ENCODE measurements around the gene PPP2R2C. TPM values are rescaled to one million over a fixed set of nuclear protein-coding genes. Genes with fewer than 3 reads are reported as not detected.

Gene PPP2R2C
- total and polyA plus RNA-seq, 5 donors from 2014 or later: not detected

DNA sequence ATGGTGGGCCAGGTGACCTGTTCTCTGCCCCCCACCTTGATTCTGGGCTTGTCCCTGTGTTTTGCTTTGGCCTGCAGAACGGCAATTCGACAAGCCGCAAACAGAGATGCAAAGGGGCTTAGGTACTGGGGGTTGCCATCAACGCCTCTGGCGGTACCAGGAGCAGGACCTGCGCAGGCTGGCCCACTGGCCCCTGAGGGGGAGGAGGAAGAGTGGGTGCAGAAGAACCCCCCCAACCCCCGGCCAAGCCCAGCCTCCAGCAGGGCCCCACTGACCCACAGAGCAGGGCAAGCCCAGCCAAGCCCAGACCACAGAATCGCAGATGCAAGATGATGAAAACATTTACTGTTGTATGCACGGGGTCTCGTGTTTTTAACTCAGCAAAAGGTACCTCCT lies 89.4 kb downstream of the PPP2R2C start:
- no peaks in the 10 kb centered on the region for H3K36me3 Mint-ChIP-seq
- H3K9me3 Mint-ChIP-seq: peaks cover 0 to 2% (median 0%) of the 10 kb centered on the region in 7 donors
- no peaks in the 10 kb centered on the region for H3K4me1 ChIP-seq (ENCODE audit: control insufficient read depth, insufficient read depth, low read length, poor library complexity, severe bottlenecking)
- H3K4me3 Mint-ChIP-seq: no peak overlapping the region
- H3K36me3 ChIP-seq (ENCODE audit: control insufficient read depth, insufficient read depth, low read length): no peaks in the 10 kb centered on the region
- no peak overlapping the region for H3K4me3 ChIP-seq (ENCODE audit: low read depth, low read length)
- ATAC-seq (ENCODE audit: low read depth in 2 of 2) (no peak), DNase-seq (no peak)
- H3K27me3 Mint-ChIP-seq: peaks cover 13% of the 10 kb centered on the region
- H3K9me3 ChIP-seq (ENCODE audit: control insufficient read depth in 2 of 2, low read length in 2 of 2): no peaks in the 10 kb centered on the region
- no peak overlapping the region for H3K27ac ChIP-seq (ENCODE audit: insufficient read depth, low read length, poor library complexity, severe bottlenecking)
- no peaks in the 10 kb centered on the region for H3K27me3 ChIP-seq (ENCODE audit: control insufficient read depth, insufficient read depth, low read length)
- peaks cover 0 to 2% (median 0%) of the 10 kb centered on the region in 4 donors for H3K4me1 Mint-ChIP-seq
- no peak overlapping the region for H3K27ac Mint-ChIP-seq

DNA sequence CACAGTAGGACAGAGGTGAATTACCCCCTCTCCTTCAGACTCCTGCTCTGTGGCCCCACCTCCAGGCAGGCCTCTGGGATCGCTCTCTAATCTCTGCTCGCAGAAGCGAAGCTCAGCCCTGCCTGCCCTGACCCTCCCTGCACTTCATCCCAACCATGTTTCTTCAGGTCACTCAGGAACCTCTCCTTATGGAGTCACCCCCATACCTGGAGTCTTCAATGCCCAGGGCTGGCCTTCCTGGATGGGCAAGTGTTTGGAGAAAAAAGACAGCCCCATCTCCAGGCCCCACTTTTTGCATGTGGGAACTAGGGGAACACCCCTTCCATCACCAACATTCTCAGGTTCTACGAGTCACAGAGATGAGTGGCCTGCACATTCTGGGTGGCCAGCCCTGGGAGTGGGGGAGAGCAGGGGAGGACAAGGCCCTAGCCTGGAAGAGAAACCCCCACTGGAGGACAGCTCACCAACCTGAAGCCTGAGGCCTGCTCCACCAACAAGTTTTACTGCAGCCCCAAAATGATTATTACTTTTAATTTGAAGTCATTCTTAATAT lies 90.8 kb downstream of the PPP2R2C start:
- peaks cover 17% of the 10 kb centered on the region for H3K27me3 Mint-ChIP-seq
- no peak overlapping the region for H3K27ac ChIP-seq (ENCODE audit: insufficient read depth, low read length, poor library complexity, severe bottlenecking)
- no peak overlapping the region for H3K27ac Mint-ChIP-seq
- no peak overlapping the region for H3K4me3 ChIP-seq (ENCODE audit: low read depth, low read length)
- H3K36me3 Mint-ChIP-seq: no peaks in the 10 kb centered on the region
- peaks cover 0 to 2% (median 0%) of the 10 kb centered on the region in 7 donors for H3K9me3 Mint-ChIP-seq
- no peaks in the 10 kb centered on the region for H3K36me3 ChIP-seq (ENCODE audit: control insufficient read depth, insufficient read depth, low read length)
- ATAC-seq (ENCODE audit: low read depth in 2 of 2): no peak
- H3K27me3 ChIP-seq (ENCODE audit: control insufficient read depth, insufficient read depth, low read length): no peaks in the 10 kb centered on the region
- no peaks in the 10 kb centered on the region for H3K4me1 ChIP-seq (ENCODE audit: control insufficient read depth, insufficient read depth, low read length, poor library complexity, severe bottlenecking)
- no peak overlapping the region for H3K4me3 Mint-ChIP-seq
- H3K9me3 ChIP-seq (ENCODE audit: control insufficient read depth in 2 of 2, low read length in 2 of 2): no peaks in the 10 kb centered on the region
- DNase-seq: no peak
- peaks cover 0 to 2% (median 0%) of the 10 kb centered on the region in 4 donors for H3K4me1 Mint-ChIP-seq

DNA sequence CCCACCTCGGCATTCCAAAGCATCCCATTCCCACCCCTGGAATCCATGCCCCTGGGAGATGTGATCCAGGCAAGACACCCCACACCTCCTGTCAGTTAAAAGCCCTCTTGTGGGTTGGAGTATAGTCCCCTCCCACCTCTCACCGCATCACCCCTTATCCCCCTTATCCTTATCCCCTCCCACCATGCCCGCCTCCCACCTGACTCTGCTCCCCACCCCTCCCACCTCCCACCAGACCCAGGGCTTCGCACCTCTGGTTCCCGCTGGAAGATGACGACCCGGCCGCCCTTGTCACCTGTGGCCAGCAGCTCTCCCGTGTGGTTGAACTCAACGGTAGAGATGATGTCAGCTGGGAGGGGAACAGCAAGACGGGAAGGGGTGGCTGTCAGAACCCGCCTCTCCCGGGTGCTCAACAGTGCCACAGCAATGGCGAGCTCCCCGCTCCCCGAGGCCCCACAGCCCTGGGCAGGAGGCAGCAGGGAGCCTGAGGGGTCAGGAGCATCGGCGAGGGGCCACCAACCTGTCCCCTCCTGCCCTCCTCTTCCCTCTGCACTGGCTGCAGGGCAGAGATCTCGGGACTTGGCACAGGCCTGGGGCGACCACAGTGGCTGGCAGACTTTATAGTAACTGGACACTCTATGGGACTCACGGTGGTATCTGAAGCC lies 91.5 kb downstream of the PPP2R2C start:
- no peaks in the 10 kb centered on the region for H3K36me3 ChIP-seq (ENCODE audit: control insufficient read depth, insufficient read depth, low read length)
- Mint-ChIP-seq H3K36me3 (no peaks in the 10 kb centered on the region), H3K27ac (no peak overlapping the region), H3K27me3 (peaks cover 15% of the 10 kb centered on the region), H3K4me1 (peaks cover 0 to 2% (median 0%) of the 10 kb centered on the region in 4 donors), H3K4me3 (no peak overlapping the region), H3K9me3 (peaks cover 0 to 2% (median 0%) of the 10 kb centered on the region in 7 donors)
- H3K4me3 ChIP-seq (ENCODE audit: low read depth, low read length): no peak overlapping the region
- H3K27me3 ChIP-seq (ENCODE audit: control insufficient read depth, insufficient read depth, low read length): no peaks in the 10 kb centered on the region
- DNase-seq: no peak
- H3K4me1 ChIP-seq (ENCODE audit: control insufficient read depth, insufficient read depth, low read length, poor library complexity, severe bottlenecking): no peaks in the 10 kb centered on the region
- H3K27ac ChIP-seq (ENCODE audit: insufficient read depth, low read length, poor library complexity, severe bottlenecking): no peak overlapping the region
- ATAC-seq (ENCODE audit: low read depth in 2 of 2): no peak
- H3K9me3 ChIP-seq (ENCODE audit: control insufficient read depth in 2 of 2, low read length in 2 of 2): no peaks in the 10 kb centered on the region

DNA sequence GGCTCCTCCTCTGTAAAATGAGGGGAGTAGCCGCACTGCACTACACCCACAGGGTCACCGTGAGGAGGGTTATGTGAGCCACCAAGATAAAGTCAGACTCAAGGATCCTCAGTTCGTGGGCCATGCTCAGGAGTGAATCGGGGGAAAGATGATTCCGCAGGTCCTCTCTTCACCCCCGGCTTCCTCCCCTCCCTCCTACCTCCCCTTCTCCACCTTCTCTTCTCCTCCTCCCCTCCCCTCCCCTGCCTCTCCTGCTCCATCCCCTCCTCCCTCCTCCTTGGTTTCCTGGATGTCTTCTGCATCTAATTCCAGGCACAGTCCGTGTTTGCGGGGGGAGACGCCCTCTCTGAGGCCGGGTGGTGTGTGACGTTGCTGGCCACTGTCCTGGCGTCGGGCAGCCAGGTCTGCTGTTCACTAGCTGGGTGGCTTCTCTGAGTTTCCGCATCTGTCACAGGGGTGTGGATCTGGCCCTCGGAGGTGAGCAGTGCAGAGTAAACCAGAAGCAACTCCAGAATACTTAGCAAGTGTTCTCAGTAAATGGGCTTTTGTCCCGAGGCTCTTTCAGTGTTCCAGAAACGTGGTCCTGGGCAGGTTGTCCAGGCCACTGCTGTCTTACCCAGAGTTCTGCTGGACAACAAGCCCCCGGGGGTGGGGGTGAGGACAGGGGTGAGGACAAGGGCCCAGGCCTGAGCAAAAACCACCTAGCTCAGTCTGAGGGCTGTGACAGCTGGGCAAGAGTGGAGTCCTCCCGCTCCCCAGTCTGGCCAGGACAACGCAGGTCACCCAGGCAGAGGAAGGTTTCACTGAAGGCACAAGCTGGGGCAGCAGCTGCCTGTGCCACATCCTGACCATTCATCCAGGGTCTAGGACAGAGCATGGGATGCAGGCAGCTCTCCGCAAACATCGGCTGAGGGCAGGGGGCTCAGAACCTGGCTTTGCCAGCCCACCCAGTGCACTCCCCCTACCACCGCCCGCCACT lies 92.4 kb downstream of the PPP2R2C start:
- Mint-ChIP-seq H3K36me3 (no peaks in the 10 kb centered on the region), H3K4me3 (no peak overlapping the region), H3K27ac (no peak overlapping the region), H3K9me3 (peaks cover 0 to 2% (median 0%) of the 10 kb centered on the region in 7 donors), H3K4me1 (peaks cover 0 to 2% (median 0%) of the 10 kb centered on the region in 4 donors), H3K27me3 (peaks cover 14% of the 10 kb centered on the region)
- Histone ChIP-seq H3K36me3 (ENCODE audit: control insufficient read depth, insufficient read depth, low read length) (no peaks in the 10 kb centered on the region), H3K27me3 (ENCODE audit: control insufficient read depth, insufficient read depth, low read length) (no peaks in the 10 kb centered on the region), H3K4me1 (ENCODE audit: control insufficient read depth, insufficient read depth, low read length, poor library complexity, severe bottlenecking) (no peaks in the 10 kb centered on the region), H3K4me3 (ENCODE audit: low read depth, low read length) (no peak overlapping the region), H3K27ac (ENCODE audit: insufficient read depth, low read length, poor library complexity, severe bottlenecking) (no peak overlapping the region), H3K9me3 (ENCODE audit: control insufficient read depth in 2 of 2, low read length in 2 of 2) (no peaks in the 10 kb centered on the region)
- no peak for DNase-seq
- no peak for ATAC-seq (ENCODE audit: low read depth in 2 of 2)

DNA sequence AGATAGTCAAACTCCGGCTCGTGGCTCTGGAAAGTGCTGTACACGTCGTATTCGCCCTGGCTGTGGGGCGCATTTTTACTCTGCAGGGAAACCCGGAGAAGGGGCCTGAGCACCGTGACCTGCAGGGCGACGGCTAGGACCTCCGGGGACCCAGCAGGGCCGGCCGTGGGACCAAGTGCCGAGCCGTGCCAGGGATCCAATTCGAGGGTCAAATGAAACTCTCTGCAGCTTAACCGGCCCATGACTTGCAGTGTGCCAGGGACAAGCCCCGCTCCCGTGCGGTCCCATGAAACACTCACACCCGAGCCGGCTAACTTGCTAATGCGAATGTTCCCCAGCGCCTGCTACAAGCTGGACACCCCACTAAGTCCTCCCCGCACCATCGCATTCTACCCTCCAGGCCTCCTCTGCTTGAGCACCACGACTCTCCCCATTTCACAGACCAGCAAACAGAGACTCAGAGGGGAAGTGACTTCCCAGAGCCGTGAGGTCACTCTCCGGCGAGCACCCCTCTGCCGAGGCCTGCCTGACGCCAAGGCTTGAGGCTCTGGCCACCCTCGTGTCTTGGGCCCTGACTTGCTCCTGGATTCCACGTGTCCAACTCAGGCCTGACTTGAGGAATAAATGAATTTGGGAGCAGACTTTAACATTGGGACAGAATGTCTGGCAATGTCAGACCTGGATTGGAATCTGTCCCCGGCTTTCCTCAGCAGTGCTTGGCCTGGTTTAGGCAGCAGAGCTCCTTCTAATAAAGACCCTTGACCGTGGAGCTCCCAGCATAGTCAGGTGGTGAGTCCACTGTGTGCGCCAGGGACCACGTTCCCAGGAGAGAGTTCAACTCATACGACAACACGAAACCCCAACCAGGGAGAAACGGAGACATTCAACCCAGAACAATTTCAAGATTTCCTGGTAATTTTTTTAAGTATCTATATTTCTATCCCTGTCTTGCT lies 93.6 kb downstream of the PPP2R2C start:
- no peaks in the 10 kb centered on the region for H3K27me3 ChIP-seq (ENCODE audit: control insufficient read depth, insufficient read depth, low read length)
- DNase-seq: no peak
- H3K4me3 Mint-ChIP-seq: no peak overlapping the region
- H3K9me3 ChIP-seq (ENCODE audit: control insufficient read depth in 2 of 2, low read length in 2 of 2): no peaks in the 10 kb centered on the region
- peaks cover 0 to 2% (median 0%) of the 10 kb centered on the region in 7 donors for H3K9me3 Mint-ChIP-seq
- no peaks in the 10 kb centered on the region for H3K36me3 Mint-ChIP-seq
- H3K4me1 Mint-ChIP-seq: peaks cover 0 to 2% (median 0%) of the 10 kb centered on the region in 4 donors
- no peak overlapping the region for H3K4me3 ChIP-seq (ENCODE audit: low read depth, low read length)
- no peak for ATAC-seq (ENCODE audit: low read depth in 2 of 2)
- H3K36me3 ChIP-seq (ENCODE audit: control insufficient read depth, insufficient read depth, low read length): no peaks in the 10 kb centered on the region
- H3K27ac Mint-ChIP-seq: no peak overlapping the region
- no peaks in the 10 kb centered on the region for H3K4me1 ChIP-seq (ENCODE audit: control insufficient read depth, insufficient read depth, low read length, poor library complexity, severe bottlenecking)
- peaks cover 17% of the 10 kb centered on the region for H3K27me3 Mint-ChIP-seq
- no peak overlapping the region for H3K27ac ChIP-seq (ENCODE audit: insufficient read depth, low read length, poor library complexity, severe bottlenecking)

DNA sequence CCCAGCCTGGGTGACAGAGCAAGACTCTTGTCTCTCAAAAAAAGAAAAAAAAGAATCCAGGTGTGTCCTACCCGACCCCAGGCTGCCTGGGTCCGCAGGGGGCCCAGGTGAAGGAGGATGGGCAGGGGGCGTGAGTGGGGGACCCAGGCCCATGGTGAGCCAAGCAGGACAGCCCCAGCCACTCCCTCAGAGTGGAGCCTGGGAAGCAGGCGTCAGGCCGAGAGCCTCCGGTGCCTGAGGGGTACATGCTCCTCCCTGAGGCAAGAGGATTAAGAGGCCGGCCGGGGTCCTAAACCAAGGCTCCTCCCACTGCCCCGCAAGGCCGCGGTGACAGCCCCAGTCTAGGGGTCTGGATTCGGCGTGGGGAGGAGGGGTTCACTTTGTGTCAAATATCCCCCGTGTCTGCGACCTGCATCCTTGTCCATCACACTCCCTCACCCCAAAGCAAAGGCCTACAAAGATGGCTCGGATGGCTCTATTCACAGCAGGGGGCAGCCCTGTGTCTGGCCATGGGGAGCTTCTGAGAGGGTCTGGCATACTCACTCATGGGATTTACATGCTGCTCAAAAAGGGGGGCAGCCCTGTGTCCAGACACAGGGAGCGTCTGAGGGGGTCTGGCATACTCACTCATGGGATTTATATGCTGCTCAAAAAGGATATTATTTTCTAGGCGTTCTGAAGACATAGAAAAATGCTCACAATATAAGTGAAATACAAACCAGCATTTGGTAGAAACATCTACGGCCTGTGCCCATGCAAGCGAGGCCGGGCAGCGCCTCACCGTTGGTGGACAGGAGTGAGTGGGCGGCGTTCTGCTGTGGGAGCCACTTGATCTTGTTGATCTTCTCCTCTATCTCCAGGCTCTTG lies 94.6 kb downstream of the PPP2R2C start:
- no peaks in the 10 kb centered on the region for H3K4me1 ChIP-seq (ENCODE audit: control insufficient read depth, insufficient read depth, low read length, poor library complexity, severe bottlenecking)
- no peak overlapping the region for H3K4me3 ChIP-seq (ENCODE audit: low read depth, low read length)
- no peak overlapping the region for H3K27ac ChIP-seq (ENCODE audit: insufficient read depth, low read length, poor library complexity, severe bottlenecking)
- no peaks in the 10 kb centered on the region for H3K27me3 ChIP-seq (ENCODE audit: control insufficient read depth, insufficient read depth, low read length)
- peaks cover 0 to 2% (median 0%) of the 10 kb centered on the region in 4 donors for H3K4me1 Mint-ChIP-seq
- H3K4me3 Mint-ChIP-seq: no peak overlapping the region
- H3K36me3 ChIP-seq (ENCODE audit: control insufficient read depth, insufficient read depth, low read length): no peaks in the 10 kb centered on the region
- peaks cover 0 to 2% (median 0%) of the 10 kb centered on the region in 7 donors for H3K9me3 Mint-ChIP-seq
- no peaks in the 10 kb centered on the region for H3K36me3 Mint-ChIP-seq
- no peak overlapping the region for H3K27ac Mint-ChIP-seq
- no peak for ATAC-seq (ENCODE audit: low read depth in 2 of 2)
- H3K9me3 ChIP-seq (ENCODE audit: control insufficient read depth in 2 of 2, low read length in 2 of 2): no peaks in the 10 kb centered on the region
- peaks cover 17% of the 10 kb centered on the region for H3K27me3 Mint-ChIP-seq
- DNase-seq: no peak
